Measurements from ENCODE around the gene TMEM123. TPM values are rescaled to one million over a fixed set of nuclear protein-coding genes. Genes with fewer than 3 reads are reported as not detected.

The TMEM123 gene
- total and polyA plus RNA-seq, 5 experiments from 2014 or later = 484 to 988 (median 746) TPM

DNA sequence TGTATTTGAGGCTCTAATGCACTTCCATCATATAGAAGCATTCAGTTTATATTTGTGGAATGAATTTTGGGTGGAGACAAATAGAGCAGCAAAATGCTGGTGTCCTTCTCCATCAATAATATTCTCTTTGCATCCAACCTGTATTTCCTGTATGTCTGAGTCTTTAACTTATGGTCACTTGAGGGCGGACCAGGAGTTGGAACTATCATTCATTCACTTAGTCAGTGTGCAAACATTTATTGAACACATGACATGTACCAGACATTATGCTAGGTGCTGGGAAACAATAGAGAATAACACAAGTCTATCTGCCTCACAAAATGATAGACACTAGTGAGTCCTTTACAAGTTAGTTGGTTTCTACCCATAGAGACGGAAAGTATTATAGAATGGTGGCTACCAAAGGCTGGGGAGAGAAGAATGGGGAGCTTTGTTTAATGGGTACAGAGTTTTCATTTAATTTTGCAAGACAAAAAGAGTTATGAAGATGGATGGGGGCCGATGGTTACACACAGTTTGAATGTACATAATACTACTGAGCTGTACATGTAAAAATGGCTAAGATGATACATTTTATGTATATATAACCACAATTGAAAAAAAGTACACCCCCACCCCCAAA is 4.6 kb upstream of the TMEM123 start:
- POLR2A ChIA-PET = interaction anchor here (0.6 kb wide), 1 partner anchor 91 kb away, joined by 3 read pairs; no protein-coding TSS in a partner anchor
- ATAC-seq = no peak
- H3K4me1 Mint-ChIP-seq = peaks cover 32 to 65% (median 63%) of the 10 kb centered on the region in 4 donors
- peak overlapping the region in 1 of 10 donors; percentile 20 for H3K27ac Mint-ChIP-seq
- H3K4me3 Mint-ChIP-seq = no peak overlapping the region
- no peaks in the 10 kb centered on the region for H3K27me3 Mint-ChIP-seq
- no peaks in the 10 kb centered on the region for H3K36me3 Mint-ChIP-seq
- H3K9me3 Mint-ChIP-seq = no peaks in the 10 kb centered on the region
- DNase-seq = no peak

DNA sequence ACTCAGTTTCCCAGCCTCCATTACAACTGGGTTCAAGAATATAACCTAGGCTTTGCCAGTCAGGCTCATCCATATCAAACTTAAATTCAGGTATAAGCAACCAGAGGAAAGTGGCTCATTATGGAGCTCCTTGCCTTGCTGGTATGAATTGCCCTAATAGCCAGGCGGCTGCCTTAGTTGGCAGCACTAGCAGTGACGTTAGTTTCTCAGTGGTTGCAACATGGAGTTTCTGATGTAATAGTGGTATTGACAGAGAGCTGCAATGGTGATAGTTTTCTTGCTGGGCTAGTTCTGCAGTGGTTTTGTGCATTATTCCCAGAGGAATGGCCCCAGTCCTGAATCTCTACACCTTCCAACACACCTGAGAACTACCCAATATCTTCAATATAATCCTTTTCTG is 3.8 kb upstream of the TMEM123 start:
- Mint-ChIP-seq H3K4me1 (peaks cover 36 to 65% (median 64%) of the 10 kb centered on the region in 4 donors), H3K9me3 (no peaks in the 10 kb centered on the region), H3K4me3 (no peak overlapping the region), H3K36me3 (no peaks in the 10 kb centered on the region), H3K27me3 (no peaks in the 10 kb centered on the region), H3K27ac (peak overlapping the region in 3 of 10 donors; percentile 25 to 96 (median 47))
- POLR2A ChIA-PET = interaction anchor here (0.6 kb wide), 1 partner anchor 90 kb away, joined by 3 read pairs; no protein-coding TSS in a partner anchor
- DNase-seq (no peak), ATAC-seq (no peak)

DNA sequence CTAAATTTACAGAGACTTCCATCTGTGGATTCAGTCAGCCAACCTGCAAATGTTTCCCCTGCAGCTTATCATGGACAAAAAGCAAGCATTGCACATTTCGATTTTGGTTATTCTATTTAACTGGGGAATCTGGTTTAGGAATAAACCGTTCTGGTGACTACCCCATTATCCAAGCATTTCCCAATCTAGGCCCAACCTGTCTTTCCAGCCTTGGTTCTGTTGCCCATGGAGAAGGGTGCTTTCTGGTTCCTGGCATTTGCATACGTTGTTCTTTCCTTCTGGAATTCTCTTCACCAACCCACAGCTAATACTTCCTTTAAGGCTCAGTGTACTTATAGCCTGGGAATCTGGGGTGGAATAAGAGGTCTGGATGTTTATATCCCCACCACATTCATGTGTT is 1.4 kb upstream of the TMEM123 start:
- POLR2A ChIA-PET = interaction anchor here (1.0 to 4.0 kb wide), 9 partner anchors 13 to 63 kb away, joined by 3 to 51 read pairs (median 5); no protein-coding TSS in a partner anchor
- H3K4me3 Mint-ChIP-seq = peak overlapping the region in 4 of 10 donors; percentile 5 to 100 (median 20)
- DNase-seq = no peak
- no peaks in the 10 kb centered on the region for H3K9me3 Mint-ChIP-seq
- H3K27ac Mint-ChIP-seq = peak overlapping the region in 9 of 10 donors; percentile 93 to 99 (median 97)
- H3K27me3 Mint-ChIP-seq = no peaks in the 10 kb centered on the region
- no peaks in the 10 kb centered on the region for H3K36me3 Mint-ChIP-seq
- no peak for ATAC-seq
- peaks cover 40 to 79% (median 72%) of the 10 kb centered on the region in 4 donors for H3K4me1 Mint-ChIP-seq

DNA sequence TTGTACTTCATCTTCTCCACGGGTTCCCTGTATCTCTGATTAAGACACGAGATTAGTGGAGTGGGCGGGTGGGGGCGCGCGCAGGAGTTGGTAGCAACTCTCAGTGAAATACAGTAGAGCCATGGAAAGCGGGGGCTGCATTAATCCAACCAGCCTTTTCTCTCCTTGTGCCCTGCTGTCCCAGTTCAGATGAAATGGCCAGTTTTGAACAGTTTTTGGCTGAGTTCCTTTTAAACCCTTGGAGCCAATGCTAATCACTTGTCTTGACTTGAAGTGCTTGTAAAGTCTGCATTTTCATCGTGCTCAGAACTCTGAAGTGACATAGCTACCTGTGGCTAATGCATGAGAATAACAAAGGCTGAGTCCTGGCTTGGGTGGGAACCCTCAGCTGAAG is 734 bp upstream of the TMEM123 start:
- no peaks in the 10 kb centered on the region for H3K9me3 Mint-ChIP-seq
- DNase-seq = peak in 1 of 10 donors; percentile 34
- H3K27ac Mint-ChIP-seq = peak overlapping the region; percentile 93 to 99 (median 97)
- no peaks in the 10 kb centered on the region for H3K27me3 Mint-ChIP-seq
- POLR2A ChIA-PET = interaction anchor here (0.5 to 4.0 kb wide), 14 partner anchors 9 to 146 kb away, joined by 3 to 51 read pairs (median 5); no protein-coding TSS in a partner anchor
- H3K36me3 Mint-ChIP-seq = peaks cover 0 to 5% (median 0%) of the 10 kb centered on the region in 3 donors
- peaks cover 40 to 79% (median 73%) of the 10 kb centered on the region in 4 donors for H3K4me1 Mint-ChIP-seq
- peak; percentile 3 to 5 for ATAC-seq
- peak overlapping the region; percentile 88 to 100 (median 94) for H3K4me3 Mint-ChIP-seq

DNA sequence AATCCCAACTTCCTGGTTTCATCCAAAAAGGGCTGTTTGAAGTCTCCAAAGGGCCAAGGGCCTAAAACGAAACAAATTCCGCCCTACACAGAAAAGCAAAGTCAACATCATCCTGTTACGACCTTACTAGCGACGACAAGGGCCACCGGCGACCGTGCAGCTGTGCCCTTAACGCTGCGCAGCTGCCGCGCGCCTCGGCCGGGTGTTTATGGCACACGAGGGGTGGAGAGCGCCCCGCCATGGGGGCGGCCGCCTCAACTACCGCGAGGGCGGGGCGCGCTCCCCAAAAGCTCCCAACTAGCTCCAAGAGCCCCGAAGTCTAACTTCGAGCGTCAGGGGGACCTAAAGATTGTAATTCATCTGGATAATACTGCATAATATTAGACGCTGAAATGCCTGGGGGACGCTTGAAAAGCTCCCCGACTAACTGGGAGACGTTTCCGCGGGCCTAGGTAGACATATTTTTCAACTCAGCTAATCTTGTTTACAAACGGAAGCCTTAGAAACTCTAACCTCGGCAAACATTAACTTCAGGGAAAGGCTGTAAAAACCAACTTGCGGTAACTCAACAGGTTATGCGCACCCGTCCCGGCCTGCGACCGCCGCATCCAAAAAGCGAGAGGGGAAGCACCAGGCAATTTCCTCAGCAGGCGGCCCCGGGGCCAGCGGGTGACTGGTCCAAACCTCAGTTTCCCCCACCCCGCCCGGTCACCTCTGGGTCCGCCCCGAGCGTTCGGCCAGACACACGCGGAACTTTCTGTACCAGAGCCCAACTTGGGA is 694 bp downstream of the TMEM123 start:
- H3K36me3 Mint-ChIP-seq = peaks cover 4 to 20% (median 5%) of the 10 kb centered on the region in 3 donors
- no peaks in the 10 kb centered on the region for H3K27me3 Mint-ChIP-seq
- ATAC-seq (peak; percentile 58 to 66), DNase-seq (peak; percentile 63 to 86 (median 78))
- H3K9me3 Mint-ChIP-seq = no peaks in the 10 kb centered on the region
- H3K27ac Mint-ChIP-seq = peak overlapping the region; percentile 90 to 99 (median 96)
- H3K4me1 Mint-ChIP-seq = peaks cover 43 to 80% (median 75%) of the 10 kb centered on the region in 4 donors
- H3K4me3 Mint-ChIP-seq = peak overlapping the region; percentile 88 to 100 (median 95)
- POLR2A ChIA-PET = interaction anchor here (0.8 to 4.0 kb wide), 24 partner anchors 11 to 158 kb away, joined by 3 to 51 read pairs (median 4); partner anchors contain the start of gene BIRC2

DNA sequence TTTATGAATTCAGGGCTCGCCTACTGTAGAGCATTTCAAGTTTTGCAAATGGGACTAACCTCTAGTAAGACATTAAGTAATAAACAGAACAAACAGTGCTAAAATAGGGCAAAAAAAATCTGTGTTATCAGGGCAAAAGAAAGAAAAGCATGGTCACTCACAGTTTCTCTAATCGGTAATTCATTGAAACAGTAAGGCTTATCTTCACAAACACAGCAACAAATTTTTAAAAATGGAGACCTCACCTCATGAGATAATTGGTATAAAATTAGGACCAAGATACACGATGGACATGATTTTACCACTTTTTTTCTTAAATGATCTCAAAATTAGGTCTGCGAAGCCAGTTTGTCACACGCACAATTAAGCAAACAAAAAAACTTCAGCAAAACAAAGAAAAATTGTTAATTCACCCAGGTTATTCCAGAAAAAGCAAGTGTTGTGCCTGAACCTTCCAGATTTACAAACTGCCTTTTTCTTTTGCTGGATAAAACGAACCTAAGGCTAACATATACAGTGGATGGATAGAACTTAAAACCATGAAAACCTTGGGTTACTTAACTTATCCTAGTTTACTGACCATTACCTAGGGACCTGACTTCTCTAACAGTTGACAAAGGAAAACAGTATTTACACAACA is 1.4 kb downstream of the TMEM123 start:
- Mint-ChIP-seq H3K27me3 (no peaks in the 10 kb centered on the region), H3K27ac (peak overlapping the region; percentile 90 to 99 (median 96)), H3K4me3 (peak overlapping the region; percentile 88 to 100 (median 95)), H3K9me3 (no peaks in the 10 kb centered on the region), H3K4me1 (peaks cover 47 to 87% (median 82%) of the 10 kb centered on the region in 4 donors), H3K36me3 (peaks cover 5 to 27% (median 10%) of the 10 kb centered on the region in 3 donors)
- DNase-seq = no peak
- POLR2A ChIA-PET = interaction anchor here (0.8 to 4.0 kb wide), 24 partner anchors 12 to 157 kb away, joined by 3 to 51 read pairs (median 4); partner anchors contain the start of gene BIRC2
- no peak for ATAC-seq

GRCh38 chr11:102449651-102450570 is 2.7 kb downstream of the TMEM123 start:
- no peaks in the 10 kb centered on the region for H3K27me3 Mint-ChIP-seq
- POLR2A ChIA-PET = interaction anchor here (0.8 to 4.0 kb wide), 5 partner anchors 24 to 91 kb away, joined by 3 to 51 read pairs (median 4); no protein-coding TSS in a partner anchor
- no peak for ATAC-seq
- no peak for DNase-seq
- peak overlapping the region; percentile 67 to 99 (median 96) for H3K27ac Mint-ChIP-seq
- H3K4me1 Mint-ChIP-seq = peaks cover 49 to 86% (median 84%) of the 10 kb centered on the region in 4 donors
- peaks cover 18 to 39% (median 22%) of the 10 kb centered on the region in 3 donors for H3K36me3 Mint-ChIP-seq
- H3K4me3 Mint-ChIP-seq = peak overlapping the region; percentile 88 to 100 (median 95)
- H3K9me3 Mint-ChIP-seq = no peaks in the 10 kb centered on the region

DNA sequence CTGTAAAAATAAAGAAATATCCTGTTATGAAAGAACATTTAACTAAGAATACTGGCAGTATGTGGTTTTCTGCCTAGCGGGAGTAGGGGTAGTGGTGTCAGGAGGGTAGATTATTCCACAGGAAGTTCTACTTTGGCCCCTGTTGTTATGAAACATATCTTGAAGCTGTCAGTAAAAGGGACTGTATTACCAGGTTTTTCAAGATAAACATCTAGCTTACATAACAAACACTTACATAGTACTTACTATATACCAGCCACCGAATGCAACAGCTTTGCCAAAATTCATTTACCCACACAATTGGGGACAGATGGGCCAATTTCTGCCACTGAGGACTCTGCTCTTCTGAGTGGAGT is 3.7 kb downstream of the TMEM123 start:
- ATAC-seq = no peak
- no peak for DNase-seq
- Mint-ChIP-seq H3K27ac (peak overlapping the region; percentile 67 to 99 (median 94)), H3K9me3 (peaks cover 0 to 6% (median 0%) of the 10 kb centered on the region in 9 donors), H3K27me3 (no peaks in the 10 kb centered on the region), H3K4me1 (peaks cover 50 to 81% (median 79%) of the 10 kb centered on the region in 4 donors), H3K36me3 (peaks cover 19 to 48% (median 30%) of the 10 kb centered on the region in 3 donors), H3K4me3 (peak overlapping the region; percentile 88 to 100 (median 95))
- POLR2A ChIA-PET = interaction anchor here (0.8 to 1.1 kb wide), 5 partner anchors 10 to 36 kb away, joined by 3 to 10 read pairs (median 4); no protein-coding TSS in a partner anchor

DNA sequence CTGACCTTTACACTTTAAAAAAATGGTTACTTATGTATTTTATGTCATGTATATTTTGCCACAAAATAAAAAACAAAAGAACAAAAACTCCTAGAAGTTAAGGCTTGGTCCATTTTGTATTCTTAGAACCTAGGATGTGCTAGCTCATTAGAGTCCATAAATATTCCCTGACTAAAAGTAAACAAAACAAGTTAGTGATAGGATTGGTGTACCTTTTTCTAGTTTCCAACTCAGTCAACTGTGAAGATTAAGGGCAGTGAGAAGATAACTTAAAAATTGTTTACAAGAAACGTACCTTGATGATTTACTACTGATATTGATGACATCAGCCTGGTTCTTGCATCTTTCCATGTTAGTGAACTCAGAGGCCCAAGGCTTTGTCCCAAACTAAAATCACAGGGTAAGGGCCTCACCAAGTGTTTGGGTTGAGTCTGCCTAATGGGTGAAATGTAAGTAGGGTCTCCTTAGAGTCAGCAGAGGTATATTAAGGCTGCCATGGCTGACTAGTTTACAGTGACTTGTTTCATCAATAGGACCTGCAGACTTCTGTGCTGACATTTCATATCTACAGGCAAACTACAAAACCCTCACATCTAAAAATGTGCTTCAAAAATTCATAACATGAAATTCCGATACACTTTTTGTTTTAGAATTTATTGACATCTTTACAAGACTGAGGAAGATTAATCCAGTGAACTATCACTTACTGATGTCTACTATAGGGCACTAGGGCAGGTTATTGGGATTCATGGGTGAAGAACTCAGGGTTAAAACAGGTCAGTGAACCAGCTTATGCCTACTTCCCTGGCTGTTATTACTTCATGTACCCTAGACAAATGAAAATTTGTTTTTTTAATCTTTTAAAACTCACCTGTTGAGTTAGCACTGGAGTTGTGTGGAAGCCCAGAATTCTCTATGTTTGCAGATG is 4.4 kb downstream of the TMEM123 start:
- DNase-seq = no peak
- Mint-ChIP-seq H3K27ac (peak overlapping the region; percentile 67 to 99 (median 94)), H3K4me1 (peaks cover 53 to 81% (median 80%) of the 10 kb centered on the region in 4 donors), H3K36me3 (peaks cover 19 to 54% (median 35%) of the 10 kb centered on the region in 3 donors), H3K9me3 (peaks cover 0 to 6% (median 0%) of the 10 kb centered on the region in 9 donors), H3K27me3 (no peaks in the 10 kb centered on the region), H3K4me3 (peak overlapping the region; percentile 88 to 100 (median 95))
- POLR2A ChIA-PET = interaction anchor here (1.0 to 1.1 kb wide), 3 partner anchors 9 to 32 kb away, joined by 3 to 6 read pairs (median 4); no protein-coding TSS in a partner anchor
- no peak for ATAC-seq

DNA sequence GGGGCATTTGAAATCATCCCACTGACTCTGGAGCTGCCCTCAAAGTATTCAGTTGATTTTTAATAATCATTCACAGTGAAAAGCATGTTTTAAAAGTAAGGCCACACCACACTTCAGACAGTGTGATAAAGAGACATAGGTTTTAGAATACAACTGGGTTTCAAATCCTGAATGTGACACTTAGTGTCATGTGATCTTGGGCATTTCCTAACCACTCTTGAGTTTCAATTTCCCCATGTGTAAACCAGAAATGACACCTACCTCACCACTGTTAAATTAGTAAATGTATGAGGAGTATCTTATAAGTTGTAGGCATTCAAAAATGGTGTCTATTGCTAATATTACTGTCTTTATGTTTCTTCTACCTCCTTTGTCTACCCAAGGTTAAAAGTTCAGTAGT is 5.4 kb downstream of the TMEM123 start:
- POLR2A ChIA-PET = no interaction called here
- Mint-ChIP-seq H3K27me3 (no peaks in the 10 kb centered on the region), H3K4me1 (peaks cover 60 to 87% (median 84%) of the 10 kb centered on the region in 4 donors), H3K4me3 (peak overlapping the region in 8 of 10 donors; percentile 20 to 100 (median 95)), H3K36me3 (peaks cover 19 to 63% (median 43%) of the 10 kb centered on the region in 3 donors), H3K27ac (peak overlapping the region in 9 of 10 donors; percentile 47 to 98 (median 90)), H3K9me3 (peaks cover 0 to 6% (median 0%) of the 10 kb centered on the region in 9 donors)
- no peak for DNase-seq
- no peak for ATAC-seq

All from naive thymus-derived CD8-positive, alpha-beta T cell (primary cell).